Hypothalamus (tissue), 51 donors: ENCODE data around the gene UCHL3.
"Not testable (repeated sequence)": the region's sequence is repeated elsewhere in the genome, so short reads cannot be mapped to it uniquely, and the experiment has no call there.

ENCODE experiments used
- DNase-seq, 51 donors: peaks; one replicate each; lab custom pipeline; 2025; lab: John Stamatoyannopoulos, UW

The UCHL3 gene

DNA sequence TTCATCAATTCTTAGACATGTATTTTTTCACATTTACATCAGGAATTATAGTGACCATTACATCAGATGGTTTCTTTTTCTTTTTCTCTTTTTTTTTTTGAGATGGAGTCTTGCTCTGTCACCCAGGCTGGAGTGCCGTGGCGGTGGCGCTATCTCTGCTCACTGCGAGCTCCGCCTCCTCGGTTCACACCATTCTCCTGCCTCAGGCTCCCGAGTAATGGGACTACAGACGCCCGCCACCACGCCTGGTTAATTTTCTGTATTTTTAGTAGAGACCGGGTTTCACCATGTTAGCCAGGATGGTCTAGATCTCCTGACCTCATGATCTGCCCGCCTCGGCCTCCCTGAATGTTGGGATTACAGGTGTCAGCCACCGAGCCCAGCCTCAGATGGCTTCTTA lies 4.2 kb upstream of the UCHL3 start:
- DNase-seq, result not testable (repeated sequence)

DNA sequence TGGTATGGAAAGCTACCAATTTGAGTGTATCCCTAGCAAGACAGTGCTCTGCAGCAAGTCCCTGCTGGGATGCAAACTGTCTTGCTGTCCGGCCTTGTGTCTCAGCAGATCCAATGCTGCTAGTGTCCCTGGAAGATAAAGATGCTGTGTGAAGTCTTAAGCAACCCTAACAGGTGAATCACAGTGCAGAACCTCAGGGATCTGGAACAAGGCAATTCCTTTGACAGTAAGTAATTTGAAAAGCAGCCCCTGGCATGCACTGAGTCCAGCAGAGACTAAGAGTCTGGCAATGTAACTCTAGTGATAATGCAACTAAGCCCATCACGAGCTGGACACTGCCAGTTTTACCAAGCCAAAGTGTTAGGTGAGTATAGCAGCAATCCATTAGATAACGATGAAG lies 1.7 kb upstream of the UCHL3 start:
- no peak for DNase-seq

DNA sequence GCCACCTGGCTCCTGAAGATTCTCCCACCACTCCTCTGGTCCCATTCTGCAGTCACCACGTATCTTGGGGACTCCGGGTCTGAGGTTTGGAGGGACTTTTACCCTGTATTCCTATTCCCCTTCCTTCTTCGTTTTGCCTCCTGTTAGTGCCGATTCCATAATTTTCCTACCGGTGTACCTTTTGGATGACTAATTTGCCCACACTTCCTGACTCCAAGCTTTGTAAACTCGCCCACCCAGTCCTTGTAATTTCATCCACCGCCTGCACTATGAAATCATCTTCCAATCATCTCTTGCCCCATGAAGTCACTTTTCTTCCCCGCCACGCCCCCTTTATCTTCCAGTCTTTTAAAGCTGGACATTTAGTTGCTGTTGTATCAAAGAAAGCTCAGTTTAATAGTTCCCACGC lies 572 bp downstream of the UCHL3 start:
- peak in 1 of 51 donors; percentile 40 for DNase-seq

DNA sequence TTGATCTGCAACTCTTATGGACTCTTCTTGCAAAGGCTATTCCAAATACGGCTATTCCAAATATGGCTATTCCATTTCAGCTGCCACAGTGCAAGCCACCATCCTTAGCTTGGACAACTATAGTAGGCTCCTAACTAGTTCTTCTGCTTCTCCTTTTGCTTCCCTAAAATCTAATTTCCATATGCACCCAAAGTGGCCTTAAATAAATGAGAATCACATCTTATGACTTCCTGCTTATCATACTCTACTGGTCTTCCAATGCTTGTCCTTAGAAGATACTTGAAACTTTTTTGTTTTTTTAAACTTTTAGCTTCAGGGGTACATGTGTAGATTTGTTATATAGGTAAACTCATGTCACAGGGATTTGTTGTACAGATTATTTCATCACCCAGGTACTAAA lies 4.9 kb downstream of the UCHL3 start:
- no peak for DNase-seq

DNA sequence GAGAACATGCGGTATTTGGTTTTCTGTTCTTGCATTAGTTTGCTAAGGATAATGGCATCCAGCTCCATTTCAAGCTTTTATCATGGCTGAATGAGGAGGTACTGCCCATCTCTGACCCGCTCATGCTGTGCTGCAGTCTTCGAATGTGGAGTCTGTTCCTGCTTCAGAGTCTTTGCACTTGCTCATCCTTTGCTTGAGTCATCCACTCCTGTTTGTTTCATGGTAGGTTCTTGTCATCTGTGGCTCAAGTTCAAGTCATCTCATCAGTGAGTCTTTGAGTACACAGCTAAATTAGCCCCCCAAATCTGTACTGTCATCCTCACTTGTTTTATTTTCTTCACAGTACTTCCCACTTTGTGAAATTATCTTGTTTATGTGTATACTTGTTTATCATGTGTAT lies 5.4 kb downstream of the UCHL3 start:
- DNase-seq, result no peak

DNA sequence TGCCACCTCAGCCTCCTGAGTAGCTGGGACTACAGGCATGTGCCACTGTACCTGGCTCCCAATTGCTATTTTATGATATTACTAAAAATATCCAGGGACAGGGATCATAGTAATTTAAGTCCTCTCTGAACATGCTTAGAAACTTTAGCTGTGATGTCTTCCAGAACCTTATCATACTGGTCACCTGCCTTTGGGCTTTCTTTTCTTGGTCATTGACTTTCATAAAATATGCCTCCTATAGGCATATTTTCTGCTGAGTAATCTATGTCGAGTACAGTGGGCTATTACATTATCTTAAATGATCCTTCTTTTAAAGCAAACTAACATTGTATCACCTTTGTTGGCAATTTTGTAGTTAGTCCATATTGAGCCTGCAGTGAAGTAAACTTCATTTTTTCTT lies 6.2 kb downstream of the UCHL3 start:
- DNase-seq, result no peak

DNA sequence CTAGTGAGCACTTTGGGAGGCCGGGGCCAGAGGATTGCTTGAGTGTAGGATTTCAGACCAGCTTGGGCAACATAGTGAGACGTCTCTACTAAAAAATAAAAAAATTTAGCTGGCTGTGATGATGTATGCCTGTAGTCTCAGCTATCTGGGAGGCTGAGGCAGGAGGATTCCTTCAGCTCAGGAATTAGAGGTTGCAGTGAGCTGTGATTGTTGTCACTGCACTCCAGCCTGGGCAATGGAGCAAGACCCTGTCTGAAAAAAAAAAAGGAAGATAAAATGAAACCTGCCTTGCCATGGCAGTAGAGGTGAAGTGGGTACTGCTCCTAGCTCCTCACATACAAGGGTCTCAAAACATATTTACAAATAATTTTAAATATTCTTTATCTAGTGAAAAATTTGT lies 7.4 kb downstream of the UCHL3 start:
- DNase-seq, result no peak

DNA sequence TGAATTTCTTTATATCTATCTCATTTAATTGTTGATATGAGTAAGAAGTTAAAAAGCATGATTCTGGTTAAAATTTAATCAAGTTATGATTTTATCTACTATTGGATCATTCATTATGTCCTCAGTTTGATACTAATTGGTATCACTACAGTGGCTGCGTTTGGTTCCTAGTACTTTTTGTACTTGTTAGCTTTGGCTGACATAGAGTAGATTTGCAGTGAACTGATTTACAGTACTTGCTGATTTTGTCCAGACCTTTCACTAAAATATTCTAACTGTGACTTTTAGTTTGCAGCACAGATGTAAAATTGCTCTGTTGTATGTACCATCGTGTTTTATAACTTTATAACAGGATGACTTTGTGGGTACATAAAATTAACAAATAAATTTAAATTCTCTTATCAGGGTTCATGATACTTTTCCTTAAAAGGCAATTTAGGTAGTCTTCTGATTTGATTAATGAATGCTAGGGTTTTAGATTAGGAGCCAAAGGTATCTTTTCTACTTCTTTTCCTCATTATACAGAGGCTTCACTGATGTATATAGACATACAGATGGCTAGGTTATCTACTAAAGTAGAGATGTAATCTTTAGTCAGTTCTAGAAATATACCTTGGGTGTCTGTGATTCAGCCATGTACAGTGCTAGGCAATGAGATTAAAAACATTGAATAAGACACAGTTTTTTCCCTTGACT lies 8.7 kb downstream of the UCHL3 start:
- no peak for DNase-seq

DNA sequence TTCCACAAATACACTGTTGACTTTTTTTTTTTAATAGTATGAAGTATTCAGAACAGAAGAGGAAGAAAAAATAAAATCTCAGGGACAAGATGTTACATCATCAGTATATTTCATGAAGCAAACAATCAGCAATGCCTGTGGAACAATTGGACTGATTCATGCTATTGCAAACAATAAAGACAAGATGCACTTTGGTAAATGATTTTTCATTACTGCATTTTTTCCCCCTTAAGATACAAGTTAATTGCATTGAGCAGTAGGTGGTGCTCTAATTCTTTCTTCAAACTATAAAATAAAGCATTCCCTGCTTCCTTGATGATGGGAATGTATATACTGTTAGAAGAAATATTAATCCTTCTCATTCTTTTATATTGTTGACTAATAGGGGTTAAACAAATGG lies 17.1 kb downstream of the UCHL3 start:
- DNase-seq, result peak in 1 of 51 donors; percentile 1

DNA sequence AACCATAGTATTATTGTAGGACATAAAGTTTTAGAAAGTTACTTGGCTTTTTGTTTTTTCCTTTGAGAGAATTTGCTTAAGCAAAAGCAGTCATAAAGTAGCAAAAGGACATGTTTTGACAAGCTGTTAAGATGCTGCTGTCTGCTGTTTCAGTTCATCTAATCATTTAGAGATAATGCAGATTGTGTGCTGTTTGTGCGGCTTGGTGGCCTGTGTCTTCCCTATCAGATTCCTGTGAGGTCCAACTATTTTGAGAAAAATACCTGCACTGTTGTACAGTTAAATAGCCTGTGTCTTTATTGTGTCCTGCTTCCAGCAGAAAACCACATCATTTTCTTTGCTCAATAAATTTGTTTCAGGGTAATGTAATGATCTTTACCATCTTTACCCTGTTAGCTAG lies 20.0 kb downstream of the UCHL3 start:
- no peak for DNase-seq

DNA sequence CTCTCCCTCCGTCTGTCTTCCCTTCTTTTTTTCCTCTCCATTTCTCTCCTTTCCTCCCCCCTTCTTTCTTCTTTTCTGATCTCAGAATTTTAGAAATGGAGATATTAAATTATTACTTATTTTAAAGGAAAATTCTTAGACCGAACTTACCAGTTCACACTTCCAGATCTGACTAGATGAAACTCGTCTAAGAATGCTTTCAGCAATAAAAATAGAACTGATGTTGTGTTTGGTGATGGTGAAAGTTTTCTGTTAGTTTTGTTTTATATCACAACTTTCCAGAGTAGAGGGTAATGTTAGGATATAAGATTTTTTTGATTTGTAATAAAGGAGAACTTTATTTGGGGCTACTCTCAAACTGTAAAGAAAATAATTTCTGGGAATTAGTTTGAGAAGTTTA lies 29.9 kb downstream of the UCHL3 start:
- no peak for DNase-seq

DNA sequence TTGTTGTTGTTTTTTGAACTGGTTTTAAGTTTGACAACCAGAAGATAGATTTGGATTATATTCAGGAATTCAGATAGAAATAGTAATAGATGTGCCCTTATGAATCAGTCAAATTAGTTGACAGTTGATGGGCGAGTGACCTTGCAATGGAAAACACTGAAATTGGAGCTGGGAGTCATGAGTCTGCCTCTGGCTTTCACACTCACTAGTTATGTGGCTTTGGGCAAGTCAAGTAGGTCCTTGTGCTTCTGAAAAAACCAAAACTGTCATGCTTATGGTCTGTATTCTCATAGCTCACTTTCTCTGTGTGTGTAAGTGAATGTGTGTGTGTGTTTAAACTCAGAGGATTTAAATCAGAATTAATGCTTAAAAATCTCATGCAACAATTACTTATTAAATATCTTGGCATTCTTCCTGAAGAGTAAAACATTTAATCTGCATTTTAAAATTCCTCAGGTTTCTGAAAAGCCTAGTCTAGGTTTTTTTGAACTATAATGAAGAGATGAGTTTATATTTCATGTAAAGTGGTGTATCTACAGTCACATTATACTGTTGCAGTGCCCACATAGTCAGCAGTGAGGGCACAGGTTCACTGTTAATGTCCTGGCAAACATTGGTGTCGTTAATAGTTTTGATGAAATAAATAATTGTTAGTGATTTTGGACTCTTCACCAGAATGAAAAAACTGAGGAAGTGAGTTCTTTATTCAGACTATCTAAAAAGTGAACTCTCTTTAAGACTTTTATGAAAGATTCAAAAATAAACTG lies 32.5 kb downstream of the UCHL3 start:
- DNase-seq, result no peak

DNA sequence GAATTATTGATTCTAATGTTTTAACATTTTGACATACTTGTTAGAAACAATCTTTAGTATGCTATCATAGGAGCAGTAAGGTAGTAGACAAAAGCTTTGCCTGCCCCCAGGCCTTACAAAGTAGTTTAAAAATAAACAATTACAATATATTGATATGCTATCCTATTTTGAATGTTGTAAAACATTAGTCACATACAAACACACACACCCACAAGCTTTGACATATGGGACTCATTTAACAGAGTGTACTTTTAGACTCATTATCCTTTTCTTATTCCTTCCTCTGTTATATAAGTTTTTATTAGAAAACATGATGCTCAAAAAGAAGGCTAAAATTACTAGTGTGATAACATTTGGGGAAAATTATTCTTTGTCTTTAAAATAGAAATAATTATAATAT lies 33.5 kb downstream of the UCHL3 start:
- no peak for DNase-seq

DNA sequence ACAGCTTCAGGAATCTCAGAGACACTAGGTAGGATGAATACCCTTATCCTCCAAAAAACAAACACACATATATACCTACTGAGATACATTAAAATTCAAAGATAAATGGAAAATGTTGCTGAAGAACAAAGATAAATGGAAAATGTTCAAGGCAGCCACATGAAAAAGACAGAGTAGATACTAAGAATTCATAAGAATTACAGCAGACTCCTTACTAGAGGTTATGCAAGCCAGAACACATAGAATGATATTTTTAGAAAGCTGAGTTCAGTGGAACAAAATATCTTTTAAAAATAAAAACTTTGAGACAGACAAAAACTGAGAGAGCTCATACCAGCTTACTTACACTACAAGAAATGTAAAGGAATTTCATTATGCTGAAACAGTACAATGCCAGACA lies 35.6 kb downstream of the UCHL3 start:
- DNase-seq, result no peak

DNA sequence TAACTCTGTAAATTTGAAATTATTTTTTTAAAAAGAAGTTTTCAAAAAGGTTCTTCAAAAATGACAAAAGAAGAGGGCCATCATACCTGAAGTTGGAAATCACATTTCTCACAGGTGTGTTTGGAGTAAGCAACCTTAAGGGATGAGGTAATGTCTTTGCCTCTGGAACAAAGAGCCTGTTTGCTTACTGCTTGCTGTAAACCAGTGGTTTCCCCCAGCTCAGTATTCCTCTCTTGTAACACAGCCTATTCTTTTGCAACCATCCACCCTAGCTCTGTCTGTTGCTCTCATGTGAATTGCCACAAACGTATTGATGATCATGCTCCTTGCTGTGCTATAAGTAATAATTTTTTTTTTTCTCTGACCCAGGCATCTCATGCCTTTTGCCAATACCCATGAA lies 38.1 kb downstream of the UCHL3 start:
- DNase-seq, result no peak

DNA sequence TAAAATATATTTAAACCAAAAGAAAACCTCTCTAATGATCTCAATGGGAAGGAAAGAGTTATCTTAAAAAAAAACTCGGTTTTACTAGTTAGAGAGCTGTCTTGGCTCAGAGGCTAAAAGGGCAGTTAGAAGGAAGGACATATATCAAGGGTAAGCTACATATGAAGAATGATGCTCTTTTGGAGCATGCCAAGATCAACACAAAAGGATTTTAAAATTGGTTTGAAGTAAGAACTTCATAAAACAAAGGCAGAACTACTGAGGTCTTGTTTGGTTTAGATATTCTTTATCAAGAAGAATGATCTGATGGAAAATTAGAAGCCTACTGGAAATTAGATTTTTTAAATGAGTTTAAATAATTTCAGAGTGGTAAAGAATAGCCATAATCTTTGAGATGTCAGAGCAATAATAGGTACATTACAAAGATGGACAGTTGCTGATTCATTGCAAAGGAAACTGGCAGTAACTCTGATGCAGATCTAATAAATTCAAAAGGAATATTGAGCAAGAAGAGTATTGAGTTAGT lies 47.1 kb downstream of the UCHL3 start:
- no peak for DNase-seq

DNA sequence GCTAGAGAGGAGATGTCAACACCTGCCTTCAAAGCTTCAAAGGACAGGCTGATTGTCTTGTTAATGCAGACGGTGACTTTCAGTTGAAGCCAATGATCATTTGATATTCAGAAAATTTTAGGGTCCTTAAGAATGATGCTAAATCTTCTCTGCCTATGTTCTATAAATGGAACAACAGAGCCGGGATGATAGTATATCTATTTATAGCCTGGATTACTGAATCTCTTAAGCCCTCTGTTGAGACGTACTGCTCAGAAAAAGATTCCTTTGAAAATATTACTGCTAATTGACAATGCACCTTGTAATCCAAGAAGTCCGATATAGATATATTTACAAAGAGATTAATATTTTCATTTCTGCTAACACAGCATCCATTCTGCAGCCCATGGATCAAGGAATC lies 50.8 kb downstream of the UCHL3 start:
- DNase-seq, result no peak

DNA sequence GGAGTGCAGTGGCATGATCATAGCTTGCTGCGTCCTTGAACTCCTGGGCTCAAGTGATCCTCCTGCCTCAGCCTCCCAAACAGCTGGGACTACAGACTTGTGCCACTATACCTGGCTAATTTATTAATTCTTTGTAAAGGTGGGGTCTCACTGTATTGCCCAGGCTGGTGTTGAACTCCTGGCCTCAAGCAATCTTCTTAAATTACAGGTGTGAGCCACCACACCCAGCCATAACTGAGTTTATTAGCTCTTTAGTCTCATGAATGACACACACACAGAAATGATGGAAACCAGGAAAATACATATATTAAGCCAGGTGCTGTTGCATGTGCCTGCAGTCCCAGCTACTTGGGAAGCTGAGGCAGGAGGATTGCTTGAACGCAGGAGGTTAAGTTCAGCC lies 53.4 kb downstream of the UCHL3 start:
- DNase-seq, result no peak

DNA sequence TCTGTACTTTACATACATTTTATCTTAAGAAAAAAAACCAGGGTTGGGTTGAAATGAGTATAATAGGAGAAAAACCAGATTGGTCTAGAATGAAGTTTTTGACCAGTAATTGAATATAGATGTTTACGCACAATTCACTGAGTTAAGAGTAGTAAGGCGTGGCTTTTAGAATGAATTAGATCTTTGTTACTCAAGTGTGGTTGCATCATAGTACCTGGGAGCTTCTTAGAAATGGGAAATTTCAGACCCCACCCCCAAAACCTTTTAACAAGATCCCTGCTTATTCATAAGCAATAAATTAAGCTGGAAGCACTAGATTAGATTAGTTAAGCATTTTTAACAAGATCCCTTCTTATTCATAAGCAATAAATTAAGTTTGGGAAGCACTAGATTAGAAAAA lies 57.9 kb downstream of the UCHL3 start:
- DNase-seq, result no peak

DNA sequence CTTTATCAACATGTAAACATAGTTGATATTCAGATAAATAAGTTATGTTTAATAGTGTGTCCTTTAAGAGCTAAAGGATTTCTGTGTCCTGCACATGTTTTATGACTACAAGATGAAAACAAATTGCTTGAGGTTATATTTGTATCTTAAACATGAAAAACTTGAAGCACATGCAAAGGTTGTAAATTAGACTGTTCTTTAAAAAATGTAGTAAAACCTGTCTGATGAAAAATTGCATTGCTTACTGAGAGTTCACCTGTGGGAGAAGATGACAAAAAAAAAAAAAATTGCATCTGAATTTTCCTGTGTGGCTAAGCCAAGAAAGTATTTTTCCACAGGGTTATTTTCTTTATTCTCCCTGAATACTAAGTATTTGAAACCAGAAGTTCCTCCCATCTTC lies 60.9 kb downstream of the UCHL3 start:
- no peak for DNase-seq

DNA sequence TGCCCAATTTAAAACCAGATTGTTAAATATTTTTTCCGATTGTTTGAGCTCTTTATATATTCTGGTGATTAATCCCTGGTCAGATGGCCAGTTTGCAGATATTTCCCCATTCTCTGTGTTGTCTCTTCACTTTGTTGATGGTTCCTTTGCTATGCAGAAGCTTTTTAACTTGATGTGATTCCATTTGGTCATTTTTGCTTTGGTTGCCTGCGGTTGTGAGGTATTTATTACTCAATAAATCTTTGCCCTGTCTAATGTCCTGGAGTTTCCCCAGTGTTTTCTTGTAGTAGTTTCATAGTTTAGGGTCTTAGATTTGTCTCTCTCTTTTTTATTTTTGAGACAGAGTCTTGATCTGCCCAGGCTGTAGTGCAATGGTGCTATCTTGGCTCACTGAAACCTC lies 62.8 kb downstream of the UCHL3 start:
- no peak for DNase-seq

DNA sequence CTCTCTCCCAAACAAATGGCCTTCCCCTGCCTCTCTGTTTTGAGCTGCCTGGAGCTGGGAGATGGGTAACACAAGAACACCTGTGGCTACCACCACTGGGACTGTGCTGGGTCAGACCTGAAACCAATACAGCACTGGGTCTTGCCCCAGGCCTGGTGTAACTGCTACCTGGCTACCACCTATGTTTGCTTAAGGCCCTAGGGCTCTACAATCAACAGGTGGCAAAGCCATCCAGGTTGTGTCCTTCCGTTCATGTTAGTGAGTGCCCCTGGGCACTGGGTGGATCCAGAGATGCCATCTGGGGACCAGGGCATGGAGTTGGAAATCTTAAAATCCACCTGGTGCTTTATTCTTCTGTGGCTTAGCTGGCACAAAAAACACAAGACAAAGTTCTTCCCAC lies 67.6 kb downstream of the UCHL3 start:
- no peak for DNase-seq
